WI38 (cell line): ENCODE data around the gene FAM53B.

Experiments
- H3K4me3 ChIP-seq: 2 replicates; pipeline ENCODE4 v1.5.1; 2011; ENCODE audit warnings: low read depth, mild to moderate bottlenecking, control low read depth, low read length
- TF ChIP-seq, protein P1 (sequence below): IDR thresholded peaks from 2 replicates; pipeline ENCODE4 v1.5.1; 2012; ENCODE audit warnings: low read depth, mild to moderate bottlenecking, control low read depth, low read length

The FAM53B gene

DNA sequence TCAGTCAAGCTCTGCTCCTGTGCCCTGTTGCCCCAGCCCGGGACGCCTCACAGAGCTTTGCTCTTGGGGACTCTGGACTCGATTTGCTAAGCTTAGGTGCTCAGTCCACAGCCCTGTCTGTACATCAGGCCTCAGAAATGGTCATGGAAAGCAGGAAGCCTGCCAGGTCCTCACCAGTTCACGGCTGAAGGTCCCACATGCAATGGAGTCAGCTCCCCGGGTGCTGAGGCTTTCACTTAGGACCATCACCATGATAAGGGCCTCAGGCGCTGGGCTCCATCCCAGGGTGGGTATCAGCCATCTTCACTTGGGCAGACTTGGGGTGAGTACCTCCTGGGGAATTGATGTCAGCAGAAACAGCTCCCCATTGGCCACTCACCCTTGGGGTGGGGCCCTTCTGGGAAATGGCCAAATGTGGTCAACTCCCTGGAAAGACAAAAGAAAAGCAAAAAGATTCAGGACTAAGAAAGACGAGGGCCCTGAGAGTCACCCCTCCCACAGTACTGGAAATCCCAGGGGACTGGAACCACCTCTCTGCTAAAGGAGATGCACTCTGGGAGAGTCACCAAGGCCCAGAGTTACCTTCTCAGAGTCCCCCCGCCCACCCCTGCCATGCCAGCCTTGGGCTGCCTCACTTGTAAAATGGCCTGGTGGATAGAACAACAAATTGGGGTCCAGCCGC is 37.6 kb downstream of the FAM53B start:
- TF ChIP-seq, protein P1, sequence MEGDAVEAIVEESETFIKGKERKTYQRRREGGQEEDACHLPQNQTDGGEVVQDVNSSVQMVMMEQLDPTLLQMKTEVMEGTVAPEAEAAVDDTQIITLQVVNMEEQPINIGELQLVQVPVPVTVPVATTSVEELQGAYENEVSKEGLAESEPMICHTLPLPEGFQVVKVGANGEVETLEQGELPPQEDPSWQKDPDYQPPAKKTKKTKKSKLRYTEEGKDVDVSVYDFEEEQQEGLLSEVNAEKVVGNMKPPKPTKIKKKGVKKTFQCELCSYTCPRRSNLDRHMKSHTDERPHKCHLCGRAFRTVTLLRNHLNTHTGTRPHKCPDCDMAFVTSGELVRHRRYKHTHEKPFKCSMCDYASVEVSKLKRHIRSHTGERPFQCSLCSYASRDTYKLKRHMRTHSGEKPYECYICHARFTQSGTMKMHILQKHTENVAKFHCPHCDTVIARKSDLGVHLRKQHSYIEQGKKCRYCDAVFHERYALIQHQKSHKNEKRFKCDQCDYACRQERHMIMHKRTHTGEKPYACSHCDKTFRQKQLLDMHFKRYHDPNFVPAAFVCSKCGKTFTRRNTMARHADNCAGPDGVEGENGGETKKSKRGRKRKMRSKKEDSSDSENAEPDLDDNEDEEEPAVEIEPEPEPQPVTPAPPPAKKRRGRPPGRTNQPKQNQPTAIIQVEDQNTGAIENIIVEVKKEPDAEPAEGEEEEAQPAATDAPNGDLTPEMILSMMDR = no peak
- H3K4me3 ChIP-seq = no peak overlapping the region

DNA sequence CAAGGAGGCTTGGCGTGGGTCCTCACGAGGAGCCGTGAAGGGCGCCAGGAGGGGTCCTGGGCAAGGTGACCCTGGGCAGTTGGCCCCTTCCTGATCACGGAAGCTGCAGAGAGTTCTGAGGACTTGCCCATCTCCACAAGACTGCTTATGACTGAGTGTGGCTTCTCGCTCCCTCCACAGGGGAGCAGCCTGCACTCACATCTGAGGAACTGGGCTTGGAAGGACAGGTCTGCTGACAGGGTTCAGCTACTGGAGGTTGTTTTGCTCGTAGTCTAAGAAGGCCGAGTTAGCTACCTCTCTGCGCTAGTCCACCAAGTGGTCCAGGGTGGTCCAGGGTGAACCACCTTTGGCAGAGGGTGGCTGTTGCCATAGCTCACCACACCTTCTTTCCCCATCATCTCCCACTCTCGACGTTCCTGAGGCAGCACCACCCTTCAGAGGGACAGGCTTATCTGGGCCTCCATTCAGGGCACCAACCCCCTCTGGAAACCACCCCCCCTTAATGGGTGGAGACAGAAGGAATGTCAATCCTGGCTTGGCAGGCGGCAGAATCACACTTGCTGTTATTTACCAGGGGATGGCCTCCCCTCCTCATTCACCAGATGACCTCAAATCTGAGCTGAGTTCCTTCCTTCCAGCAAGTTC is 38.2 kb downstream of the FAM53B start:
- TF ChIP-seq, protein P1 = no peak
- H3K4me3 ChIP-seq = no peak overlapping the region

DNA sequence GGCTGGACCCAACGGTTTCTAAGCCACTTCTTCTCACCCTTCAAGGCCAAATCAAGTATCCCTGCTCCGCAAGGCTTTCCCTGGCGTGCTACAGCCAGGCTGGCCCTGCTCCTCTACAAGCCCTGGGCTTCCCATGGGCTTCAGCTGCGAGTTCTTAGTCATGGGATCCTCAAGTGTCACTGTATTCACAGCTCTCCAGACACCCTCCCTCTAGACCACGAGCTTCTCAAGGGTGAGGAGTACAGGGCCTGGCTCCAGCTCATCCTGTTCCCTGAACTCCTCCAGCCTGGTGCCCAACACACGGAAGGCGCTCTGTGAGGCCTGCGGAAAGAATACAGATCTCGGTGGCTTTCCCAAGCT is 38.8 kb downstream of the FAM53B start:
- H3K4me3 ChIP-seq = no peak overlapping the region
- TF ChIP-seq, protein P1 = no peak

DNA sequence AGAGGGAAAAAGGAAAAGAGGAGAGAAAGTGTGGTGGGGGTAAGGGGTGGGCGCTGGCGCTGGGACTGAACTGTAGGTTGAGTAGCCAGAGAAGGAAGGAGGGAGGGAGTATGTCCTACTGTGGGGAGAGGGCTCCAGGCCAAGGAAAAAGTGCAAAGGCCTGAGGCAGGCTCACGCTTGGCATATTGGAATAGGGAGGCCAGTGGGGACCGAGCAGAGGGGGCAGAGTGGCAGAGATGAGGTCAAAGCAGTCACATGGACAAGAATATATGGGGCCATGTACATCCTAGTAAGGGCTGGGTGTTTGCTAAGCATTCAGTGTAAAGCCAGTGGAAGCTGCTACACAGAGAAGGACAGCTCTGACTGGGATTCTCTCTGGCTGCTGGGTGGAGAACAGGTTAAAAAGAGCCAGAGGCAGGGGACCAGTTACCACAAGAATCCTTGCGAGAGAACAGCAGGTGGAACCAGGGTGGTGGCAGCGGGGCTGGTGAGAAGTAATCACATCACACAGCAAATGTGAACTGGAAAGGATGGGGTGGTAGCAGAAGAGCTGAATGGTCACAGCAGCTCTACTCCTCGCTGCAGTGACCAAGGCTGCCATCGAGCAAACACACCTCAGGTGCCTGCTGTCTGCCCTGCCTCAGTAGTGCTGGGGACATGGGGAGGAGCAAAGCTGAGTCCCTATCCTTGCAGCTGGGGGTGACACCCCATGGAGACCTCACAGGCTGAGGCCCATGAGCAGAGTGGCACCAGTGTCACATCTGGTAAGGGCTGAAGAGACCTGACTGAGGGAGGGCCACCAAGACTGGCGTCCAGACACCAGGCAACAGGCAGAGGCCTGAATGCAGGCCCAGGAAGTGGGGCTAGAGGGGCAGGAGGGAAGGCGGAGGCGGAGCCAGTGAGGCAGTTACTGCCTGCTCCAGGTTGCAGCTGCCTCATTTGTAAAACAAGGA is 39.5 kb downstream of the FAM53B start:
- TF ChIP-seq, protein P1 = no peak
- H3K4me3 ChIP-seq = no peak overlapping the region

DNA sequence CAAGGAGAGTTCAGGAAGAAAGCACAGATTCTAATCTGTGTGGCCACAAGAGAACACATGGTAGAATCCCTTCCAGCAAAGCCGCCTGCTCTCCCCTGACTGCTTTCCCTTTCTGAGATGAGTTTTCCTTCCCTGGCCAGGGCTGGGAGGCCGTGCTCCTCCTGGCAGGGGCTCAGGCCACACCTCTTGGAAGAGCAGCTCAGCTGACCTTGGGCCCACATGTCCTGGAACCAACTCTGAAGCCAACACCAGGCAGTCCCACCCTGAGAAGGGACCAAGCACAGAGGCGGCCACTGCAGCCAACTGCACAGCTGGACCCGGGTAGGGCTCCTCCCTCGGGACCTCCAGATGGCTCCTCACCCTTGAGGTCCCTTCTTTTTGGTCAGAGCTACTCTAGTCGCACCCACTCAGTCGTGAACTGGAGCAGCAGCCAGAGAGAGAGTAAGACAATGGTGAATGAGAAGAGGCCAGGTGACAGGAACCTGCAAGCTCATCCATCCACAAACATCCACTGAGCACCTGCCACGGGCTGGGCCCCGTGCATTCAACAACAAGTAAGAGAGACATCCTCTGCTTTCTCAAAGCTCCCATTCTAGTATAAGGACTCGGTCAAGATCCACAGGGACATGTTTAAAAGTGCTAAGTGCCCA is 40.3 kb downstream of the FAM53B start:
- TF ChIP-seq, protein P1 = no peak

DNA sequence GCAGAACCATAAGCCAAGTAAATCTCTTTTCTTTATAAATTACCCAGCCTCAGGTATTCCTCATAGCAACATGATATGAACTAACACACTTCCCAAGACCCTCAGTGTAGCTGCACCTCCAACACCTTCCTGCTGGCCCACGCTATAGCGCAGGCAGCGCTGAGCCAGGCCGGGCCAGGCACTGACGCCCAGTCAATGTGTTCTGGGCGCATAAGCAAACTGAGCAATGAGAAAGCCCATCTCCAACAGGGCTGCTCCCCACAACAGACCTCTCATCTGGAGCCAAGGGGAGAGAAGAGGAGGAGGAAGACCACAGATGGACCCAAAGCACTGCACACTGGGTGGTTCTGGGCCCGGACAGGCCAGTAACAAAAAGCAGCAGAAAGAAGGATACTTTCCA is 40.8 kb downstream of the FAM53B start:
- H3K4me3 ChIP-seq = no peak overlapping the region
- TF ChIP-seq, protein P1 = no peak

More for the DNA sequence above, 40.3 kb downstream of the FAM53B start:
- no peak overlapping the region for H3K4me3 ChIP-seq
